Hepatocyte (in vitro differentiated cells): ENCODE measurements around the gene NFKB2.

Experiments used
- EZH2 ChIP-seq: fragments of 200-600 bp; sonication (generic); IDR thresholded peaks from 2 replicates; pipeline ENCODE4 v1.6.1; 2016; ENCODE audit warnings: antibody characterized with exemption, mild to moderate bottlenecking, borderline replicate concordance
- EZH2phosphoT487 ChIP-seq: fragments of 200-600 bp; sonication (generic); IDR thresholded peaks from one replicate; pipeline ENCODE4 v1.6.1; 2018; ENCODE audit warnings: antibody characterized with exemption, mild to moderate bottlenecking, low read depth, moderate library complexity; ENCODE audit not compliant: unreplicated experiment, severe bottlenecking
- TF ChIP-seq, protein P1 (sequence below): fragments of 200-600 bp; sonication (generic); IDR thresholded peaks from 2 replicates; pipeline ENCODE4 v1.5.1; 2016; ENCODE audit warnings: antibody characterized with exemption, mild to moderate bottlenecking; ENCODE audit not compliant: poor library complexity

DNA sequence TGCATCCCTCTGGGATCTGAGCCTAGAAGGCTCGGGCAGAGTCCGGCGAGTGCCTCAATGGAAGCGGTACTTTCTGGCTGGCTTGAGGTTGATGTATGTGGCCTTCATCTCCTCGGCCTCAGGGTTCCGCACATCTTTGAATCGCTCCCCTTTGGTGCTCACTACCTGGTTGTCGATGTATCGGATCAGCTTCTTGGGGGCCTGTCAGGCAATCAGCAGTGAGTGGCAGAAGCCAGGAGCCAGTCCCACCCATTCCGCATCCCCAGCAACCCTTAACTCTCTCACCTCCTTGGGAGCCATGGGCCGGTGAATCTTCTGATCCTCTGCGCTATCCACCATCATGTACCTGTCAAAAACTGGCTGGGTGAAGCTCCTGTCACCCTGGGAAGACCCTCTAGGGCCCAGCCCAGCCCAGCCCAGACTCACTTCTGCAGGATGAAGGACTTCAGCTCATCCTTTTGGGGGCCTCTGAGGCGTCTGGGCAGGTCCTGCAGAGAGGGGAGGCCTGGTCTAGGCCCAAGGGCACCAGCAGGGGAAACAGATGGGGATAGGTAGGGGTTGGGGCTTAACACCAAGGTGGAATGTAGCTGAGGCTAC is 28.0 kb downstream of the NFKB2 start:
- TF ChIP-seq EZH2phosphoT487 (no peak), EZH2 (no peak)
- TF ChIP-seq, protein P1, sequence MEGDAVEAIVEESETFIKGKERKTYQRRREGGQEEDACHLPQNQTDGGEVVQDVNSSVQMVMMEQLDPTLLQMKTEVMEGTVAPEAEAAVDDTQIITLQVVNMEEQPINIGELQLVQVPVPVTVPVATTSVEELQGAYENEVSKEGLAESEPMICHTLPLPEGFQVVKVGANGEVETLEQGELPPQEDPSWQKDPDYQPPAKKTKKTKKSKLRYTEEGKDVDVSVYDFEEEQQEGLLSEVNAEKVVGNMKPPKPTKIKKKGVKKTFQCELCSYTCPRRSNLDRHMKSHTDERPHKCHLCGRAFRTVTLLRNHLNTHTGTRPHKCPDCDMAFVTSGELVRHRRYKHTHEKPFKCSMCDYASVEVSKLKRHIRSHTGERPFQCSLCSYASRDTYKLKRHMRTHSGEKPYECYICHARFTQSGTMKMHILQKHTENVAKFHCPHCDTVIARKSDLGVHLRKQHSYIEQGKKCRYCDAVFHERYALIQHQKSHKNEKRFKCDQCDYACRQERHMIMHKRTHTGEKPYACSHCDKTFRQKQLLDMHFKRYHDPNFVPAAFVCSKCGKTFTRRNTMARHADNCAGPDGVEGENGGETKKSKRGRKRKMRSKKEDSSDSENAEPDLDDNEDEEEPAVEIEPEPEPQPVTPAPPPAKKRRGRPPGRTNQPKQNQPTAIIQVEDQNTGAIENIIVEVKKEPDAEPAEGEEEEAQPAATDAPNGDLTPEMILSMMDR, result no peak
